HG03354 (cell line): ENCODE measurements around the gene CTIF.

Experiments
- ATAC-seq: cut with Tn5 transposase; IDR thresholded peaks from one replicate; pipeline ENCODE4 v1.9.1; 2021; ENCODE audit warnings: mild to moderate bottlenecking; ENCODE audit not compliant: unreplicated experiment, poor library complexity, severe bottlenecking

The CTIF gene

DNA sequence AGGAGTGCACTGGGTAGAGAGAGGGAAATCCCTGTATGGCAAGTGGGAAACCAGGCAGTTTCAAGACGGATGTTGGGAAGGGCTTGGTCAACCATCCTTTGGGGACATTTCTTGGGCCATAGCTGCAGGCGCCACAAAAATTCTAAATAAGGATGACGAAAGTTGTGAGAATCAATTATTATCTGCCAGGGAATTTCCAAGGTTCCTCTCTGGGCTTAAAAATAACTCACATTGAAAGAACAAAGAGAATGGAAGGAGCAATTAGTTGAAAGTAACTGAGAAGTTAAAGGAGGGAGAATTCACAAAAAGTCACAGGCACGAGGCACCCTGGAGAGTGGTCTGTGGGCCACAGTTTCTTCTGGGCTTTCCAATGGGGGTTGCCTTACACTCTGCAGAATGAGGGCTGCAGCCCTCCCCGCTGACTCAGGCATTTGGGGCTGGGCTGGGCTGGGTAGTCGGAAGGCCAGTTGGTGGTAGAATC is 216.2 kb downstream of the CTIF start:
- no peak for ATAC-seq

DNA sequence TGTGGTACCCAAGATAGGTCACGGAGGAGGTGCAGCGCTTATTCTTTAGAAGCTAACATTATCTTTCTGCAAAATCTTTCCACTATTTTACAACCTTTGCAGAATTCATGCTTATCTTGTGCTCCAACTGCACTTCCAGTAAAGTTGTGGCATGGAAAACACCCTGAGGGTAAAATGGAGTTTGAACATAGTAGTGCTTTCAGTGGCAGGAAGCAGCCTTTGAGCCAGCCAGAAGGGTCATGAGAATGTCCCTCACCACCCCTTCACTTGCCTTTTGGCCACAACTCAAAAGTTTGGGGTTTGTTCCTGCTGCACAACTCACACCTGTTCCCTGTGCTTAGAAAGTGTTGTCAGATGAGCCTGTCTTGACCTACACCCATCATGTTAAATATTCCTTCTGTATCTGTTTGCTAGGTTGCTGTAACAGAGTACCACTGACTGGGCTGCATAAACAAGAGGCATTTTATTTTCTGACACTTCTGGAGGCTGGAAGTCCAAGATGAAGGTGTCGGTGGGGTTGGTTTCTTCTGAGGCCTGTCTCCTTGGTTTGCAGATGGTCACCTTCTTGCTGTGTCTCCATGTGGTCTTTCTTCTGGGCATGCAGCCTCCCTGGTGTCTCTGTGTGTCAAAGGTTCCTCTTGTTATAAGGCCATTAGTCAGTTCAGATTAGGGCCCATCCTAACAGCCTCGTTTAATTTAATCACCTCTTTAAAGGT is 217.8 kb downstream of the CTIF start:
- ATAC-seq = no peak

GRCh38 chr18:48757367-48757766 is 218.5 kb downstream of the CTIF start:
- no peak for ATAC-seq

DNA sequence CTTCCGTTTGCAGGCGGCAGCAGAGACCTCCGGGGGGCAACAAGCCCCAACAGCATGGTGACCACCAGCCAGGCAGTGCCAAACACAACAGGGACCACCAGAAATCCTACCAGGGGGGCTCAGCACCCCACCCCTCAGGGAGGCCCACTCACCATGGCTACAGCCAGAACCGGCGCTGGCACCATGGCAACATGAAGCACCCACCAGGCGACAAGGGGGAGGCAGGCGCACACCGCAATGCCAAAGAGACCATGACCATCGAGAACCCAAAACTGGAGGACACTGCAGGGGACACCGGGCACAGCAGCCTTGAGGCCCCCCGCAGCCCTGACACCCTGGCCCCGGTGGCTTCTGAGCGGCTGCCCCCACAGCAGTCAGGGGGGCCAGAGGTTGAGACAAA is 219.1 kb downstream of the CTIF start:
- no peak for ATAC-seq

DNA sequence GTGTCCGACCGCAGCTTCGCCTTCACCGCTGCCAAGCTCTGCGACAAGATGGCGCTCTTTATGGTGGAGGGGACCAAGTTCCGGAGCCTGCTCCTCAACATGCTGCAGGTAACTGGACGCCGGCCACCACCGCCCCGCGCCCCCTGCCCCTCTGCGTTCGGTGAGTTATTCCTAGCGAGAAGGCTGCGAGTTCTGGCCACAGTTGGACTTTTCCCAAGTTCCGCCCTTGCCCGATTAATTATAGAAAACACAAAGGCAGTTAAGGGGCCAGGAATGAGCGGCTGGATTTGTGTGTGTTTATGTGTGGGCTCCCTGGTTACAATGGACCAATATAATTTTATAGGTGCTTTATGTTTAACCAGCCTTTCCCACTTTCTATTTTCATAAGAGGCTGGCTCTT is 222.8 kb downstream of the CTIF start:
- no peak for ATAC-seq

DNA sequence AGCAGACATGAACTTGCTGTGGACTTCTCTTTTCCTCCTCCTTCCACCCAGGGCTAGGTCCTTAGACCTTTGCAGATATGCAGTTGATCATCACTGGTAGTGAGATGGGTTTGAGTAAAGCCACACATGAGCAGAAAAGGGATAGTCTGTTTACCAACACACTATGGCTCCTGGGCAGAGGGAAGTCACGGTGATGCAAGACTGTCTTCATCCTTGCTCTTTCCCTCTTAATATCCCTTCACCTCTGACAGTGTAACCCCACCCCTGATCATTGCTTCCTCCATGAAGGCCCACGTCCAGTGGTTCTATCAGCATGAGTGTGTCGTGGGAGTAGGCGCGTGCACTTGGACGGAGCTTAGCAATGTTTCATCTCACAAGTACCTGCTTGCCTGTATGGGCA is 223.2 kb downstream of the CTIF start:
- no peak for ATAC-seq

- no peak for ATAC-seq
These were observed 224.2 kb downstream of the CTIF start for GRCh38 chr18:48762836-48763718.

DNA sequence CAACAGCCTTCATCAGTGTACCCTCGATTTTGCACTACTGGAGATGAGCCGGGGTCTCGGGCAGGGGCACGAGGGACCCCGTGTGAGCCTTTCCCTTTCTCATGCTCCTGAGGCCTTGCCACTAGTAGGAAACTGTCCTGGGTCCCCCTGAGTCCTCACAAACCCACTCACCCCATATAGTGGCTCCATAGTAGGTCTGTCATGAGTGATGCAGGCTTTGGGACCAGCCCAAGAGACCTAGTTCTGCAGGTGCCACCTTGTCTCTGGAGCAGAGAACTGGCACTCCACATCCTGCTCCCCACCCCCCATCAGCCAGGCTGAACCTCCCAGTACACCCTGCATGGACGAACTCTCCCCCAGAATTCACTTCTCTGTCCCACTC is 224.9 kb downstream of the CTIF start:
- ATAC-seq = no peak

DNA sequence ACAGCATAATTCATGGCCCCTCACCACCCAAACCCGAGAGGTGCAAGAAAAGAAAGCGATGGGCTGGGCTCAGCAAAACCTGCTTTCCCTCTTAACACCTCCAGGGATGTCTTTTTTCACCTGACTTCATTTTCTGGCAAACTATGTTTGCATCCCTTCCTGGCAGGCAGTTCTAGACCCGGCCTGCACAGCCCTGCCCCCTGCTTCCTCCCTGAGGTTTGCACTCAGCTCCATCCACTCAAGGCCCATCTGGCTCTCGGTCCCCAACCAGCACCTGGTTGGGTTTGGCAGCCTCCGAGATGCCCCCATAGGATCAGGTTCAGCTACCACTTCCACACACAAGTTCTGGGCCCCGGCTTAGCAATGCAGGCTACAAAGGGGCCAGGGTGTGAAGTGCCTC is 226.2 kb downstream of the CTIF start:
- ATAC-seq = no peak

GRCh38 chr18:48766026-48766425 is 227.2 kb downstream of the CTIF start:
- ATAC-seq = no peak

DNA sequence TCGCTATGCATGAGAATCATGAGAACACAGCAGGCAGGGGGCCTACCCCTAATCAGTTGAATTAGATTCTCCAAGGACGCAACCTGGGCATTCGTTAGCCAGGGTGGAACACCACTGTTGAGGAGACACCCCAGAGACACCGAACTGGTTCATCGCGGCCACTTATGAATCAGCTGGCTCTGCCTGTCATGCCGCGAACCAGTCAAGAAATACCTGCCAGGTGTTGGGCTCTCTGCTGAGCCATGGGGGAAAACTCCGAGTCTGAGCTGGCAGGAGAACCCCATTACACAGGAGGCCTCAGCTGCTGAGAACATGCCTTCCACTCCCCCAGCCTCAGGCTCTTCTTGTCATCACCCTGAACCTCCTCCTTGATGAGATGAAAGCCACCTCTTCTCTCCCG is 227.7 kb downstream of the CTIF start:
- ATAC-seq = no peak

GRCh38 chr18:48767090-48767690 is 228.4 kb downstream of the CTIF start:
- no peak for ATAC-seq

DNA sequence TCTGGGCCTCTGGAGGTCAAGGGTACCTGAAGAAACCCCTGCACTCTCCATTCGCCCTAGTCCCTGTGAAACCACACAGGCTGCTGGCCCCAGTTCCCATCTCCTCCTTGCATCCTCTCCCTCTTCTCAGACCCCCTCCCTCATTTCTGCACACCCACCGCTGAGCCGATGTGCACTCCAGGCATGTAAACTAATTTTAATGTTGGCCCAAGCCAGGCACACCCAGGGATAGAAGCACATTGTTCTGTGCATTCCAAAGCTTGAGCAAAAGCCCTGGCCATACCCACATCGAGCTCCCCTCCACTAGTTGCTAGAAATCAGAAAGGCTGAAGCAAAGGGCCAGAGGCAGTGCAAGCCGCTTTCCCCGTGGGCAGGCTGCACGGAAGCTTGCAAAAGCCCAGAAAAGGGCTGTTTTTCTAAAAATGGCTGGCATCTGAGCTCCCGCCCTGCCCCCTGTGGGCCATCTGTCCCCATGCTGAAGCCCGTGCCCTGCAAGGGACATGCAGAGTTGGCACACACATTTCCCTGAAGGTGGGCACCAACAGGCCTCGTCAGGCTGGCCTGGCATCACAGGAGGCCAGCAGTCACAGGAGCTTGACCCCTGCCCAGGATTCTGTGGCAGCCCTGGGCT is 230.3 kb downstream of the CTIF start:
- ATAC-seq = no peak

- ATAC-seq = no peak
These were observed 231.4 kb downstream of the CTIF start for GRCh38 chr18:48770243-48770642.

- ATAC-seq = no peak
These were observed 233.0 kb downstream of the CTIF start for GRCh38 chr18:48771641-48772375.

- ATAC-seq = no peak
These were observed 233.6 kb downstream of the CTIF start for GRCh38 chr18:48772457-48772856.

DNA sequence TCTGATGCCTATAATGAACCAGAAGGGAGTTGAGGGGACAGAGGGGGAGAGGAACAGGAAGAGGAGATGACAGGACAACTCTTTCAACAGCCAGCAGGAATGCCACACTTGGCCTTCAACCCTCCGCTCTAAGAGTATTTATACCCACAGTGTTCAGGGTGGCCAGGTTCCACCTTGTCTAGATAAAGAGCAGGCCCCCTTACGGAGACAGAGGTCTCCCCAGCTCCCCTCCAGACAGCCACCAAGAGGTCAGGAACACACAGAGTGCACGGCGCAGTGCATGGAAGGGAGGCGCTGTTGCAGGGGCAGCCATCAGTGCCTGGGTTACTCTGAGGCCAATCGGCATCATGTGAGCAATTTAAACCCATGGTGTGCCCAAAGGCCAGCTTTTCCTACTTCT is 235.0 kb downstream of the CTIF start:
- no peak for ATAC-seq

DNA sequence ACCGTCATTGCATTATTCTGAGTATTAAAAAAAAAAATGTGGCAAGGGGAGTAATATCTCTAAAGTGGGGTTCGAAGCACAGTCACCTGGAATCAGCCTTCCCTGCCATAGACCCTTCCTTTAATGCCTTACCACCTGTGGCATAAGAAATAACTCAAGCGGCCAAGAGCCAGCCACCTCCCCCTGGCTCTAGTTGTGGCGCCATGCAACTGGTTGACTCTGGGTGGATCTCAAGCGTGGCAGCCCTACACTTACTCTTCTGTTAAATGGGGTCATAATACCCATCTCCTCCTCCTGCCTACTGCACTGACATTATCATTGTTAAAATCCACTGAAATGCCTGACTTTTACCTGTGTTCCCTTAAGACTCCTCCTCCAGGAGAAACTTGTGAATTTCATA is 236.1 kb downstream of the CTIF start:
- no peak for ATAC-seq

DNA sequence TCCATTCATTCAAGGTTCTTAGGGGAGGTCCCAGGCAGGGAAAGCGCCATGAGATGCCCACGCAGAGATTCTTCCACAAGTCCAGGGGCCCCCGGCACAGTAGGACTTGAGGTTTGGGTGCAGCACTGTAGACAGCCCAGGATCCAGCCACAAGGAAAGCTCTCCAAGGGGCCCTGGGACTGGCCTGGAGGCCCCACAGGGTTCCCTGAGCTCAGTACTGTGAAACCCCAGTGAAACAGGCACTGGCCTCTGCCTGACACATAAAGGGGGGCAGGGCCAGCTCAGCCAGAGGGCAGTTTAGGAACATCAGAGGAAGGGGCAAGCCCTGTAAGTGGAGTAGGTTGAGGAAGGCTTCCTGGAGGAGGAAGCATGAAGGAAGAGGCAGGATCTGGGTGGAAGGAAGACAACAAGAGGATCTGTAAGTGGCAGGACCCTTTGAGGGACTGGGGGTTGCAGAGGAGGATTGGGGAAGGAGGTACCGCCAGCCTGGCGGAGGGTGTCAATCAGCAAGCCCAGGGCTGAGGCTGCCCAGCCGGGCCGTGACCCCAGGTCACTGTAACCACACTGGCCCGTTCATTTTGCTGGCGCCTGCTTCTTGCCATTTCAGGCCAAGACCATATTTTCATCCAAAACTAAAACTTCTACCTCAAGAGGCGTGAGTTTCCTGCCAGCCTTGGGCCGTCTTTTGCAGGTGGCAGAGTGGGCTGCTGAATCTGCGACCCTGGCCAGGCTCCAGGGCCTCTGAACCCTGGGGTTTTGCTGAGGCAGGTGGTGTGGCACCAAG is 236.7 kb downstream of the CTIF start:
- no peak for ATAC-seq
